HUES48 (cell line): Measurements from ENCODE around the gene ESRP2.

Experiments used
- H3K27ac ChIP-seq: one replicate; pipeline ENCODE4 v1.7.0; 2013; ENCODE audit warnings: low read depth, low read length, inconsistent platforms
- H3K27me3 ChIP-seq: 2 replicates; pipeline ENCODE4 v1.6.1; 2013; ENCODE audit warnings: mild to moderate bottlenecking, low read length; ENCODE audit not compliant: control insufficient read depth, insufficient read depth
- H3K36me3 ChIP-seq: 2 replicates; pipeline ENCODE4 v1.6.1; 2013; ENCODE audit warnings: low read length; ENCODE audit not compliant: control insufficient read depth, insufficient read depth
- H3K4me1 ChIP-seq: 2 replicates; pipeline ENCODE4 v1.6.1; 2013; ENCODE audit warnings: mild to moderate bottlenecking, low read length; ENCODE audit not compliant: control insufficient read depth, insufficient read depth
- H3K4me3 ChIP-seq: 2 replicates; pipeline ENCODE4 v1.5.1; 2013; ENCODE audit warnings: mild to moderate bottlenecking, low read depth, low read length
- H3K9ac ChIP-seq: 2 replicates; pipeline ENCODE4 v1.6.1; 2013; ENCODE audit warnings: mild to moderate bottlenecking, low read depth, low read length, moderate library complexity
- H3K9me3 ChIP-seq: 2 replicates; pipeline ENCODE4 v1.6.1; 2013; ENCODE audit warnings: low read length; ENCODE audit not compliant: control insufficient read depth, insufficient read depth

The ESRP2 gene

DNA sequence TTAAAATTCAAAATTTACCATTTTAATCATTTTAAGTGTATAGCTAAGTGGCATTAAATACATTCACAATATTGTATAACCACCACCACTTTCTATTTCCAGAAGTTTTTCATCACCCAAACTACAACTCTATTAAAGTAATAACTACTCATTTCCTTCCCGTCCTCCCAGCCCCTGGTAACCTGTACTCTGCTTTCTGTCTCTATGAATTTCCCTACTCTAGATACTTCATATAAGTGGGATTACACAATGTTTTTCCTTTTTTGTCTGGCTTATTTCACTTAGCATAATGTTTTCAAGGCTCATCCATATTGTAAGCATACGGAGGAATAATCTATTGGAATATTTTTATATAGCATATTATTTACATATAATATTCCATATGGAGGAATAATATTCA is 29.7 kb downstream of the ESRP2 start:
- Histone ChIP-seq H3K27me3 (no peaks in the 10 kb centered on the region), H3K36me3 (no peaks in the 10 kb centered on the region), H3K9ac (no peak overlapping the region), H3K4me1 (no peaks in the 10 kb centered on the region), H3K27ac (no peak overlapping the region), H3K4me3 (no peak overlapping the region), H3K9me3 (no peaks in the 10 kb centered on the region)

- Histone ChIP-seq H3K36me3 (no peaks in the 10 kb centered on the region), H3K4me3 (no peak overlapping the region), H3K27me3 (no peaks in the 10 kb centered on the region), H3K9me3 (no peaks in the 10 kb centered on the region), H3K27ac (no peak overlapping the region), H3K9ac (no peak overlapping the region), H3K4me1 (no peaks in the 10 kb centered on the region)
These were observed 33.8 kb downstream of the ESRP2 start for GRCh38 chr16:68202091-68202519.

DNA sequence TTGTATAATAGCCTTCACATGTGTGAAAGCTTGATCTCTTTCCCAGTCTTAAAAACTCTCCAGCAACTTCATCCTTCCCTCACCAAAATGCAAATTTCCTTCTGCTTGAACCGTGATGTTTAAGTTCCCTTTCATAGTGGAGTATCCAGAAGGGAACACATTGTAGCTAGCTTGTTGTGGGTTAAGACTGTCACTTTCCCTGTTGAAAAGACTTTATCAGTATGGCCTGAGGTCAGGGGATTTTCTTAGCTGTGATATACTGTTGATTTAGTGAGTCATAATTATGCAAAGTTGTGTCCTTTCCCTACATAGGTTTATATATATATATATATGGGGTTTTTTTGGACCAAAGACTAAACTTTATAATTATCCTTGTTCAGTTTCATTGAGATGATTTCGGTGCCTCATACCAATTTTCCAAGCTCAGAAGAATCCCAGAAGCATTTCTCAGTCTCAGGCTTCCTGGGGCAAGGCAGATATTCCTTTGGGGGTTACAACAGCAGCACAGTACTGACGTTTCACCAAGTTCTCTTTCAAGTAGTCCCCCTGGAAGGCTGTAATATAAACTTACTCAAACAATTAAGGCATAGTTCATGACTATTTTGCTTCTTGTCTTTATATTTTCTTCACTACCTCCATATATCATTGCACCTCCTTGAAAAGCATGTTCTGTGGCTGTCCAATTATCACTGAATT is 35.7 kb downstream of the ESRP2 start:
- no peak overlapping the region for H3K9ac ChIP-seq
- no peak overlapping the region for H3K27ac ChIP-seq
- H3K27me3 ChIP-seq = no peaks in the 10 kb centered on the region
- H3K36me3 ChIP-seq = no peaks in the 10 kb centered on the region
- H3K9me3 ChIP-seq = no peaks in the 10 kb centered on the region
- H3K4me3 ChIP-seq = no peak overlapping the region
- H3K4me1 ChIP-seq = no peaks in the 10 kb centered on the region

DNA sequence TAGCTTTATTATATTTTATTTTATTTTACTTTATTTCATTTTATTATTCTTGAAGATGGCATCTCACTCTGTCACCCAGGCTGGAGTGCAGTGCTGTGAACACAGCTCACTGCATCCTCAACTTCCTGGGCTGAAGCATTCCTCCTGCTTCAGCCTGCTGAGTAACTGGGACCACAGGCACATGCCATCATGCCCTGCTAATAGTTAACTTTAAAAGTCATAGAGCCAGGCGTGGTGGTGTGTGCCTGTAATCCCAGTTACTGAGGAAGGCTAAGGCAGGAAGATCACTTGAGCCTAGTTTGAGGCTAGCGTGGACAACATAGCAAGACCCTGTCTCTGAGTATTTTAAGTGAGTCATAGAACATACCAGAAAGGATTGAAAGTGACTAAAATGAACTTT is 38.7 kb downstream of the ESRP2 start:
- no peaks in the 10 kb centered on the region for H3K4me1 ChIP-seq
- H3K9ac ChIP-seq = no peak overlapping the region
- no peaks in the 10 kb centered on the region for H3K27me3 ChIP-seq
- H3K36me3 ChIP-seq = peaks cover 7% of the 10 kb centered on the region; the same call in 1 of the 2 replicates
- no peak overlapping the region for H3K4me3 ChIP-seq
- H3K9me3 ChIP-seq = no peaks in the 10 kb centered on the region
- no peak overlapping the region for H3K27ac ChIP-seq

- Histone ChIP-seq H3K9me3 (no peaks in the 10 kb centered on the region), H3K36me3 (peaks cover 30% of the 10 kb centered on the region), H3K9ac (no peak overlapping the region), H3K27ac (no peak overlapping the region), H3K4me1 (no peaks in the 10 kb centered on the region), H3K4me3 (no peak overlapping the region), H3K27me3 (no peaks in the 10 kb centered on the region)
These were observed 41.7 kb downstream of the ESRP2 start for GRCh38 chr16:68194251-68194650.

GRCh38 chr16:68190736-68191510 is 45.0 kb downstream of the ESRP2 start:
- Histone ChIP-seq H3K9me3 (no peaks in the 10 kb centered on the region), H3K27ac (no peak overlapping the region), H3K4me3 (no peak overlapping the region), H3K4me1 (no peaks in the 10 kb centered on the region), H3K36me3 (peaks cover 41% of the 10 kb centered on the region), H3K9ac (no peak overlapping the region), H3K27me3 (no peaks in the 10 kb centered on the region)

- H3K9me3 ChIP-seq = no peaks in the 10 kb centered on the region
- no peak overlapping the region for H3K27ac ChIP-seq
- H3K9ac ChIP-seq = no peak overlapping the region
- H3K4me3 ChIP-seq = no peak overlapping the region
- no peaks in the 10 kb centered on the region for H3K27me3 ChIP-seq
- no peaks in the 10 kb centered on the region for H3K4me1 ChIP-seq
- H3K36me3 ChIP-seq = peaks cover 44% of the 10 kb centered on the region
These were observed 45.8 kb downstream of the ESRP2 start for GRCh38 chr16:68190081-68190480.

GRCh38 chr16:68188170-68188569 is 47.8 kb downstream of the ESRP2 start:
- H3K36me3 ChIP-seq = peaks cover 56% of the 10 kb centered on the region
- no peak overlapping the region for H3K4me3 ChIP-seq
- no peak overlapping the region for H3K27ac ChIP-seq
- H3K9me3 ChIP-seq = no peaks in the 10 kb centered on the region
- H3K27me3 ChIP-seq = no peaks in the 10 kb centered on the region
- no peak overlapping the region for H3K9ac ChIP-seq
- no peaks in the 10 kb centered on the region for H3K4me1 ChIP-seq

GRCh38 chr16:68187505-68187904 is 48.4 kb downstream of the ESRP2 start:
- no peak overlapping the region for H3K27ac ChIP-seq
- H3K4me3 ChIP-seq = no peak overlapping the region
- H3K9me3 ChIP-seq = no peaks in the 10 kb centered on the region
- no peaks in the 10 kb centered on the region for H3K27me3 ChIP-seq
- peaks cover 56% of the 10 kb centered on the region for H3K36me3 ChIP-seq
- no peaks in the 10 kb centered on the region for H3K4me1 ChIP-seq
- no peak overlapping the region for H3K9ac ChIP-seq

- Histone ChIP-seq H3K9ac (no peak overlapping the region), H3K9me3 (no peaks in the 10 kb centered on the region), H3K27me3 (no peaks in the 10 kb centered on the region), H3K36me3 (peaks cover 59% of the 10 kb centered on the region), H3K4me3 (no peak overlapping the region), H3K4me1 (no peaks in the 10 kb centered on the region), H3K27ac (no peak overlapping the region)
These were observed 49.0 kb downstream of the ESRP2 start for GRCh38 chr16:68186877-68187276.

- H3K36me3 ChIP-seq = peaks cover 56% of the 10 kb centered on the region
- H3K4me3 ChIP-seq = no peak overlapping the region
- H3K9me3 ChIP-seq = no peaks in the 10 kb centered on the region
- H3K27me3 ChIP-seq = no peaks in the 10 kb centered on the region
- no peaks in the 10 kb centered on the region for H3K4me1 ChIP-seq
- no peak overlapping the region for H3K27ac ChIP-seq
- no peak overlapping the region for H3K9ac ChIP-seq
These were observed 52.9 kb downstream of the ESRP2 start for GRCh38 chr16:68183046-68183445.
